ENCODE data around the gene MRPL24. TPM values are rescaled to one million over a fixed set of nuclear protein-coding genes. Genes with fewer than 3 reads are reported as not detected.
A peak's percentile ranks its signal among the peaks of the same experiment; 100 is the strongest.

The MRPL24 gene
- total and polyA plus RNA-seq, 2 of the 8 experiments (the other 6 are each of a cell fraction or from before 2014, with no cell fraction given) = 29.7 to 35.2 TPM

DNA sequence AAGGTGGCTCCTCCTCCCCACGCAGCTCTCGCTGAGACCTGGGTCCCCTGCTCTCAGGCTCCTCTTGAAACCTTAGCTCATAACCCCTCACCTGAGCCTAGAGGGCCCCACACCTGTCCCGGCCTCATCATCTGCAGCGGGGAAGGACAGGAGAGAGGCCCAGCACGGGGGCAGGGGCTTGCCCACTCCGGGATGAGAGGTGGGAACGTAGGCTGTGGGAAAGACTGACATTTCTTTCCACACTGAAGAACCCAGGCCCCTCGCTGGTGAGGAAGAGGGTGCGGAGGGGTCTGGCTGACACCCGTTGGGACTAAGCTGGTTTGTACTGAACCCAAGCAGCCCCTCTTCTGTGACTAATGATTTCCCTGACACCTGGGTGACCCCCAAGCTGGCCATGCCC, 49.7 kb downstream of the MRPL24 start:
- Histone ChIP-seq H3K4me2 (ENCODE audit: insufficient read depth in 1 of 2, low read depth in 2 of 2, low read length in 2 of 2) (peak overlapping the region; percentile 14 to 72), H3K79me2 (ENCODE audit: control insufficient read depth in 1 of 2, insufficient read depth in 2 of 2, low read length in 2 of 2) (no peaks in the 10 kb centered on the region), H2BK5ac (ENCODE audit: low read depth, low read length) (peak overlapping the region; percentile 97; the same call in 1 of the 2 replicates), H3K23me2 (ENCODE audit: low read depth, low read length) (peaks cover 10% of the 10 kb centered on the region; the same call in 1 of the 2 replicates), H2AFZ (ENCODE audit: low read length) (no peak overlapping the region), H3K4ac (replicated peaks; ENCODE audit: insufficient read length, low read depth, low read length) (no peak overlapping the region), H4K5ac (ENCODE audit: insufficient read length, low read depth, low read length) (peak overlapping the region; percentile 37), H2BK12ac (ENCODE audit: low read depth, low read length) (peak overlapping the region; percentile 78; the same call in 1 of the 2 replicates), H3K36me3 (ENCODE audit: control insufficient read depth in 2 of 4, insufficient read depth in 4 of 4, low read length in 3 of 4) (no peaks in the 10 kb centered on the region), H4K20me1 (replicated peaks in 1 of 2; ENCODE audit: control insufficient read depth in 1 of 2, insufficient read depth in 2 of 2, low read length in 2 of 2) (no peaks in the 10 kb centered on the region), H3K9ac (replicated peaks in 1 of 4; ENCODE audit: extremely low read depth in 1 of 4, low read depth in 3 of 4, low read length in 3 of 4) (no peak overlapping the region), H2BK20ac (ENCODE audit: low read length) (peak overlapping the region; percentile 87), H3K4me3 (ENCODE audit: extremely low read depth in 1 of 4, insufficient read depth in 2 of 4, low read depth in 3 of 4, low read length in 4 of 4) (peak overlapping the region in 2 of 4 experiments; percentile 7 to 49; a peak in 3 of 8 replicates), H3K79me1 (ENCODE audit: low read depth, low read length) (no peaks in the 10 kb centered on the region), H3K4me1 (replicated peaks in 1 of 4; ENCODE audit: control insufficient read depth in 3 of 4, insufficient read depth in 4 of 4, low read length in 3 of 4) (peaks cover 24 to 51% (median 38%) of the 10 kb centered on the region in 4 experiments), H3K23ac (ENCODE audit: insufficient read length) (no peak overlapping the region), H4K91ac (replicated peaks; ENCODE audit: insufficient read length, low read length) (peak overlapping the region; percentile 49), H3K27me3 (replicated peaks in 1 of 4; ENCODE audit: control insufficient read depth in 3 of 4, extremely low read depth in 1 of 4, insufficient read depth in 3 of 4, low read length in 3 of 4) (peaks cover 0 to 7% (median 0%) of the 10 kb centered on the region in 4 experiments; a peak in 2 of 7 replicates), H4K8ac (ENCODE audit: extremely low read depth, insufficient read depth, low read length) (no peak overlapping the region), H2BK15ac (ENCODE audit: low read length) (no peak overlapping the region), H2BK120ac (replicated peaks; ENCODE audit: low read depth, low read length) (no peak overlapping the region), H3K56ac (replicated peaks; ENCODE audit: insufficient read length, low read depth, low read length) (no peak overlapping the region), H3K27ac (ENCODE audit: low read depth, low read length) (no peak overlapping the region), H3K9me3 (ENCODE audit: insufficient read depth in 2 of 2, low read depth in 1 of 2, low read length in 1 of 2) (no peaks in the 10 kb centered on the region), H3K18ac (ENCODE audit: extremely low read depth, low read length) (peak overlapping the region; percentile 48; the same call in 1 of the 2 replicates), H3K14ac (ENCODE audit: insufficient read length) (no peak overlapping the region), H2AK5ac (ENCODE audit: low read depth, low read length) (no peak overlapping the region; the same call in 1 of the 2 replicates)
- ChIA-PET CTCF (ENCODE audit: partially characterized antibody) (interaction anchor here (0.6 to 66.0 kb wide), 25 partner anchors 4 to 236 kb away, joined by 3 to 4284 read pairs (median 11); partner anchors contain the start of genes BCAN, CRABP2, HAPLN2 and INSRR), POLR2A (ENCODE audit: partially characterized antibody) (interaction anchor here (0.7 to 13.9 kb wide), 11 partner anchors 9 to 169 kb away, joined by 3 to 530 read pairs (median 8); partner anchors contain the start of genes CRABP2, HDGF, ISG20L2 and METTL25B)
- 31% methylated on average over 9 of the region's 10 CpGs; no CpG with 5 or more reads in 1 of the 2 experiments for WGBS, 2 experiments (ENCODE audit: extremely low coverage in 1 of 2, insufficient coverage in 1 of 2, insufficient read length in 1 of 2, insufficient replicate concordance in 2 of 2, low coverage in 1 of 2, low lambda C conversion rate in 2 of 2, missing lambda C conversion rate in 1 of 2)
- peak in 1 of 2 experiments; percentile 66 for DNase-seq (ENCODE audit: low read depth in 1 of 2, low spot score in 2 of 2)
- no peak for TF ChIP-seq SAP30 (IDR thresholded peaks at IDR 0.05; ENCODE audit: insufficient read depth, insufficient replicate concordance, low read length)
- FAIRE-seq = no peak

Data from H1 (cell line).